ENCODE measurements around the gene PRELP. TPM values are rescaled to one million over a fixed set of nuclear protein-coding genes. Genes with fewer than 3 reads are reported as not detected.

Gene PRELP
- total RNA-seq, 1 experiment from 2014 or later = 0.07 TPM

- Histone ChIP-seq H4K91ac (ENCODE audit: insufficient read length, low read depth, low read length) (peak overlapping the region; percentile 10), H3K56ac (ENCODE audit: insufficient read length, low read depth, low read length) (no peak overlapping the region), H3K23ac (ENCODE audit: insufficient read length, low read depth, low read length) (no peak overlapping the region), H3K79me2 (ENCODE audit: insufficient read depth, low read length) (no peaks in the 10 kb centered on the region), H2BK20ac (ENCODE audit: low read depth, low read length, poor library complexity, severe bottlenecking) (no peak overlapping the region), H3K27ac (ENCODE audit: insufficient read length, low read depth, low read length) (no peak overlapping the region), H3K27me3 (ENCODE audit: insufficient read depth, low read length) (peaks cover 15% of the 10 kb centered on the region; the same call in 1 of the 2 replicates), H3T11ph (ENCODE audit: low read length) (no peak overlapping the region), H2BK5ac (ENCODE audit: insufficient read length, low read length) (no peak overlapping the region), H3K4ac (ENCODE audit: low read depth, low read length) (peak overlapping the region; percentile 29), H2AFZ (ENCODE audit: low read length) (no peak overlapping the region), H3K79me1 (ENCODE audit: insufficient read depth, low read depth, low read length, poor library complexity, severe bottlenecking) (no peaks in the 10 kb centered on the region), H4K5ac (ENCODE audit: insufficient read length, low read depth, low read length) (peak overlapping the region; percentile 39), H4K20me1 (ENCODE audit: control insufficient read depth, insufficient read depth, insufficient read length) (no peaks in the 10 kb centered on the region), H3K18ac (ENCODE audit: insufficient read length, low read depth, low read length) (peak overlapping the region; percentile 78), H3K9me3 (ENCODE audit: control insufficient read depth, low read depth, low read length) (no peaks in the 10 kb centered on the region), H2BK120ac (ENCODE audit: low read depth, low read length, poor library complexity, severe bottlenecking) (no peak overlapping the region), H3K23me2 (ENCODE audit: insufficient read length, low read depth, low read length, poor library complexity, severe bottlenecking) (no peaks in the 10 kb centered on the region), H3K9ac (ENCODE audit: extremely low read depth, insufficient read length, low read length) (no peak overlapping the region), H3K4me1 (ENCODE audit: insufficient read depth, low read length) (peaks cover 21% of the 10 kb centered on the region; the same call in 1 of the 2 replicates), H4K8ac (replicated peaks; ENCODE audit: insufficient read length, low read depth, low read length) (no peak overlapping the region), H3K14ac (ENCODE audit: insufficient read depth, low read length) (peak overlapping the region; percentile 77; the same call in 1 of the 2 replicates), H2BK12ac (ENCODE audit: insufficient read length, low read depth, low read length) (peak overlapping the region; percentile 43), H2BK15ac (ENCODE audit: low read depth, low read length) (no peak overlapping the region), H2AK5ac (ENCODE audit: insufficient read length, low read length) (peak overlapping the region; percentile 28), H3K4me2 (ENCODE audit: insufficient read depth, insufficient read length, low read length) (peak overlapping the region; percentile 58)
- H3K4me1 Mint-ChIP-seq = peaks cover 78 to 83% of the 10 kb centered on the region in 2 experiments
- peak overlapping the region in 1 of 3 experiments; percentile 68; a peak in 2 of 7 replicates for H3K27ac Mint-ChIP-seq
- peak overlapping the region in 1 of 2 experiments; percentile 46; a peak in 2 of 5 replicates for H3K4me3 Mint-ChIP-seq
- H3K27me3 Mint-ChIP-seq (ENCODE audit: low read depth) = peaks cover 80% of the 10 kb centered on the region
- H3K36me3 Mint-ChIP-seq (ENCODE audit: insufficient read depth in 1 of 3, low read depth in 3 of 3) = no peaks in the 10 kb centered on the region
- TF ChIP-seq, protein P1, sequence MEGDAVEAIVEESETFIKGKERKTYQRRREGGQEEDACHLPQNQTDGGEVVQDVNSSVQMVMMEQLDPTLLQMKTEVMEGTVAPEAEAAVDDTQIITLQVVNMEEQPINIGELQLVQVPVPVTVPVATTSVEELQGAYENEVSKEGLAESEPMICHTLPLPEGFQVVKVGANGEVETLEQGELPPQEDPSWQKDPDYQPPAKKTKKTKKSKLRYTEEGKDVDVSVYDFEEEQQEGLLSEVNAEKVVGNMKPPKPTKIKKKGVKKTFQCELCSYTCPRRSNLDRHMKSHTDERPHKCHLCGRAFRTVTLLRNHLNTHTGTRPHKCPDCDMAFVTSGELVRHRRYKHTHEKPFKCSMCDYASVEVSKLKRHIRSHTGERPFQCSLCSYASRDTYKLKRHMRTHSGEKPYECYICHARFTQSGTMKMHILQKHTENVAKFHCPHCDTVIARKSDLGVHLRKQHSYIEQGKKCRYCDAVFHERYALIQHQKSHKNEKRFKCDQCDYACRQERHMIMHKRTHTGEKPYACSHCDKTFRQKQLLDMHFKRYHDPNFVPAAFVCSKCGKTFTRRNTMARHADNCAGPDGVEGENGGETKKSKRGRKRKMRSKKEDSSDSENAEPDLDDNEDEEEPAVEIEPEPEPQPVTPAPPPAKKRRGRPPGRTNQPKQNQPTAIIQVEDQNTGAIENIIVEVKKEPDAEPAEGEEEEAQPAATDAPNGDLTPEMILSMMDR (conservative IDR thresholded peaks at IDR 0.05) = no peak
- no peak for DNase-seq
- no CpG with 5 or more reads among the region's 6 CpGs for WGBS (ENCODE audit: extremely low coverage, insufficient read length, low lambda C conversion rate)
- H3K9me3 Mint-ChIP-seq = peaks cover 0 to 6% of the 10 kb centered on the region in 2 experiments; a peak in 2 of 5 replicates
Measured at GRCh38 chr1:203519896-203520295, 44.3 kb downstream of the PRELP start.

Measured in H9 (cell line).